HL-60 (cell line): ENCODE measurements around the gene MROH2A.

Experiments used
- DNase-seq, 2 experiments: peaks; one replicate each; pipeline ENCODE4 v3.0.0-alpha.2; 2010 to 2020; ENCODE audit warnings: low read depth in 1 of 2, low spot score in 1 of 2
- H3K27ac ChIP-seq: fragments of 250-450 bp; sonication (Bioruptor Pico); replicated peaks from 2 replicates; pipeline ENCODE4 v1.5.1; 2020; ENCODE audit warnings: mild to moderate bottlenecking, moderate library complexity
- H3K27me3 ChIP-seq: fragments of 250-450 bp; sonication (Bioruptor Pico); 2 replicates; pipeline ENCODE4 v1.5.1; 2021; ENCODE audit warnings: mild to moderate bottlenecking, moderate library complexity; ENCODE audit not compliant: insufficient read depth, poor library complexity, severe bottlenecking
- H3K4me3 ChIP-seq: replicated peaks from 2 replicates; pipeline ENCODE4 v1.5.1; 2011; ENCODE audit warnings: mild to moderate bottlenecking, control low read depth, low read length; ENCODE audit not compliant: insufficient read depth
- CTCF ChIP-seq: IDR thresholded peaks from one replicate; pipeline ENCODE4 v1.5.1; 2011; ENCODE audit warnings: low read length, control low read depth, inconsistent platforms; ENCODE audit not compliant: insufficient read depth
- GABPA ChIP-seq: IDR thresholded peaks from 2 replicates; pipeline ENCODE4 v1.6.1; 2012; ENCODE audit warnings: low read depth
- POLR2AphosphoS5 ChIP-seq: IDR thresholded peaks from 2 replicates; pipeline ENCODE4 v1.6.1; 2012; ENCODE audit warnings: low read depth
- SPI1 ChIP-seq: IDR thresholded peaks from 2 replicates; pipeline ENCODE4 v1.6.1; 2012; ENCODE audit warnings: low read depth, mild to moderate bottlenecking, borderline replicate concordance
- TF ChIP-seq, protein P1 (sequence below): IDR thresholded peaks from 2 replicates; pipeline ENCODE4 v1.6.1; 2012; ENCODE audit warnings: low read depth; ENCODE audit not compliant: insufficient replicate concordance

MROH2A gene

GRCh38 chr2:233837694-233838229, 59.6 kb downstream of the MROH2A start:
- Histone ChIP-seq H3K27ac (no peak overlapping the region), H3K27me3 (no peaks in the 10 kb centered on the region), H3K4me3 (no peak overlapping the region)
- DNase-seq: no peak
- no peak for TF ChIP-seq GABPA
- no peak for TF ChIP-seq CTCF
- TF ChIP-seq, protein P1, sequence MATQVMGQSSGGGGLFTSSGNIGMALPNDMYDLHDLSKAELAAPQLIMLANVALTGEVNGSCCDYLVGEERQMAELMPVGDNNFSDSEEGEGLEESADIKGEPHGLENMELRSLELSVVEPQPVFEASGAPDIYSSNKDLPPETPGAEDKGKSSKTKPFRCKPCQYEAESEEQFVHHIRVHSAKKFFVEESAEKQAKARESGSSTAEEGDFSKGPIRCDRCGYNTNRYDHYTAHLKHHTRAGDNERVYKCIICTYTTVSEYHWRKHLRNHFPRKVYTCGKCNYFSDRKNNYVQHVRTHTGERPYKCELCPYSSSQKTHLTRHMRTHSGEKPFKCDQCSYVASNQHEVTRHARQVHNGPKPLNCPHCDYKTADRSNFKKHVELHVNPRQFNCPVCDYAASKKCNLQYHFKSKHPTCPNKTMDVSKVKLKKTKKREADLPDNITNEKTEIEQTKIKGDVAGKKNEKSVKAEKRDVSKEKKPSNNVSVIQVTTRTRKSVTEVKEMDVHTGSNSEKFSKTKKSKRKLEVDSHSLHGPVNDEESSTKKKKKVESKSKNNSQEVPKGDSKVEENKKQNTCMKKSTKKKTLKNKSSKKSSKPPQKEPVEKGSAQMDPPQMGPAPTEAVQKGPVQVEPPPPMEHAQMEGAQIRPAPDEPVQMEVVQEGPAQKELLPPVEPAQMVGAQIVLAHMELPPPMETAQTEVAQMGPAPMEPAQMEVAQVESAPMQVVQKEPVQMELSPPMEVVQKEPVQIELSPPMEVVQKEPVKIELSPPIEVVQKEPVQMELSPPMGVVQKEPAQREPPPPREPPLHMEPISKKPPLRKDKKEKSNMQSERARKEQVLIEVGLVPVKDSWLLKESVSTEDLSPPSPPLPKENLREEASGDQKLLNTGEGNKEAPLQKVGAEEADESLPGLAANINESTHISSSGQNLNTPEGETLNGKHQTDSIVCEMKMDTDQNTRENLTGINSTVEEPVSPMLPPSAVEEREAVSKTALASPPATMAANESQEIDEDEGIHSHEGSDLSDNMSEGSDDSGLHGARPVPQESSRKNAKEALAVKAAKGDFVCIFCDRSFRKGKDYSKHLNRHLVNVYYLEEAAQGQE: no peak
- TF ChIP-seq POLR2AphosphoS5: no peak
- TF ChIP-seq SPI1: no peak

DNA sequence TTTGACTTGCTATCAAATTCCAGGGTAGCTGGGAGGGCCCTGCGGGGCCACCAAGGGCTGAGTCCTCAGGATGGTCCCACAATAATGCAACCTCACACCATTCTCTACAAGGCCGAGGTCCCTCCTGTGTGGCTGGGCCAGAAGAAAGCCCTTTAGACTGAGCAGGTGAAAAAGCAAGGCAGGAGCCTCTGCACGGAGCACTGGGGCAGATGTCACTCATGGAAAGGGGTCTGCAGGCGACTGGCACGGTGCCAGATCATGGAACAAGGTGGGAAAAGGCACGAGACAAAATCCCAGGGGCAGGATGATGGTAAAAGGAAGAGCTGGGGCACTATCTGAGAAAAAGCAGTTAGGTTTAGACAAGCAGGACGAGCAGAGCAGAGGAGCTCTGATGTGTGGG, 60.1 kb downstream of the MROH2A start:
- Histone ChIP-seq H3K4me3 (no peak overlapping the region), H3K27ac (no peak overlapping the region), H3K27me3 (no peaks in the 10 kb centered on the region)
- DNase-seq: no peak
- TF ChIP-seq CTCF (no peak), GABPA (no peak), POLR2AphosphoS5 (no peak), SPI1 (no peak)
- TF ChIP-seq, protein P1: no peak

DNA sequence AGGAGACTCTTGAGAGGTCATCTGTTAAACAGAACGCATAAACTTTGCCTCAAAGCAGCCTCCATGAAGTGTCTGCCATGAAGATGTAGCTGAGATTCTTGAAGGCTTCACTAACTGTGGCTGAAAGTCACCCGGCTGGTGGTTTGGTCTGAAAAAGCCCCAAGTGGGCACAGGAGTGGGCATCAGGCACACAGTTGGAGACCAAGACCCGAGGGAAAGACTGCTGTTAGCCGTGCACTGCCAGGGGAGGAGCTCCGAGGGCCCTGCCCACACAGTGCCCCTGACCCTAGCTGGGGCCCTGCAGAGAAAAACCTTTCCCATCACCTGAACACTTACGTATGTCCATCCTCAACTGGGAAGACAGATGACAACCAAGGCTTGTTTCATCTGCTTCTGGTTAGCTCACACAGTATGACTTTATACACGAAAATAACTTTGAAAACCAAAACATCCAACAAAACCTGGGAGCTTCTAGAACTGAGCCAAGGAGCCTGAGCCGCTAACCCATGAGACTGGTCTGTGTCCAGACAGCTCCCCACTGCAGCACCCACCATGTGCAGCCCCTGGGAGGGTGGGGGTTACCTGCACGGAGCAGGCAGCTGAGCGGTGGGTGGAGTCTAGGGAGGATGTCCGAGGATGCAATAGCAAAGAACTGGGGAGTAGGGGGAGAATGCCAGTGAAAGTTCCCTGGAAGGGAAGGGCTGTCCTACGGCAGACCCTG, 60.8 kb downstream of the MROH2A start:
- TF ChIP-seq, protein P1: no peak
- no peak for TF ChIP-seq GABPA
- TF ChIP-seq SPI1: no peak
- no peak for TF ChIP-seq POLR2AphosphoS5
- TF ChIP-seq CTCF: no peak

More for the DNA sequence above, 60.8 kb downstream of the MROH2A start:
- Histone ChIP-seq H3K27ac (no peak overlapping the region), H3K27me3 (no peaks in the 10 kb centered on the region), H3K4me3 (no peak overlapping the region)
- no peak for DNase-seq
